IMR-90 (cell line): ENCODE results near the gene MGAT5. TPM values are rescaled to one million over a fixed set of nuclear protein-coding genes. Genes with fewer than 3 reads are reported as not detected.

Experiments
- ATAC-seq: fragments of 200-7000 bp; cut with Tn5 transposase; 2 replicates; pipeline ENCODE4 v1.9.1; 2020; ENCODE audit warnings: low read depth, mild to moderate bottlenecking, moderate library complexity
- BruUV-seq: library from RNA; stranded (reverse); fragments of 400-500 nt; replicated peaks from 2 replicates; lab custom pipeline; 2021; lab: Mats Ljungman, UMichigan
- CTCF ChIA-PET: fragments of 300-600 bp; formaldehyde crosslinking; extraction: SDS; loops from one replicate; lab custom pipeline; 2021; ENCODE audit warnings: antibody characterized with exemption; lab: Yijun Ruan, JAX
- POLR2A ChIA-PET: fragments of 300-600 bp; sonication (Branson Sonifier 250); formaldehyde crosslinking; loops from one replicate; lab custom pipeline; 2022; ENCODE audit warnings: antibody characterized with exemption; ENCODE audit not compliant: unreplicated experiment; lab: Charles Lee
- DNase-seq: peaks from one replicate; pipeline ENCODE4 v3.0.0; 2013
- H2AFZ ChIP-seq: replicated peaks from 2 replicates; pipeline ENCODE3; 2013; ENCODE audit warnings: low read length, mild to moderate bottlenecking; ENCODE audit not compliant: poor library complexity
- H2AK5ac ChIP-seq: 2 replicates; pipeline ENCODE4 v1.6.1; 2013; ENCODE audit warnings: low read depth, low read length, inconsistent platforms
- H2AK9ac ChIP-seq: replicated peaks from 2 replicates; pipeline ENCODE3; 2013; ENCODE audit warnings: mild to moderate bottlenecking, low read depth, low read length, moderate library complexity; ENCODE audit not compliant: poor library complexity
- H2BK120ac ChIP-seq: 2 replicates; pipeline ENCODE4 v1.6.1; 2013; ENCODE audit warnings: low read depth, low read length, inconsistent platforms
- H2BK15ac ChIP-seq: 3 replicates; pipeline ENCODE4 v1.6.1; 2013; ENCODE audit warnings: low read depth, low read length, inconsistent platforms
- H2BK20ac ChIP-seq: 2 replicates; pipeline ENCODE4 v1.6.1; 2013; ENCODE audit warnings: low read depth, mild to moderate bottlenecking, inconsistent platforms, low read length, moderate library complexity
- H2BK5ac ChIP-seq: 2 replicates; pipeline ENCODE4 v1.6.1; 2013; ENCODE audit warnings: mild to moderate bottlenecking, low read depth, low read length, inconsistent platforms; ENCODE audit not compliant: poor library complexity, severe bottlenecking
- H3K14ac ChIP-seq: replicated peaks from 2 replicates; pipeline ENCODE4 v1.6.1; 2013; ENCODE audit warnings: low read depth, low read length, inconsistent platforms
- H3K18ac ChIP-seq: 2 replicates; pipeline ENCODE4 v1.6.1; 2013; ENCODE audit warnings: low read depth, low read length, control low read depth
- H3K23ac ChIP-seq: 2 replicates; pipeline ENCODE4 v1.6.1; 2013; ENCODE audit warnings: low read depth, low read length, inconsistent platforms
- H3K27ac ChIP-seq: 2 replicates; pipeline ENCODE4 v1.5.1; 2013; ENCODE audit warnings: mild to moderate bottlenecking, control low read depth, low read length; ENCODE audit not compliant: insufficient read depth
- H3K27me3 ChIP-seq: 2 replicates; pipeline ENCODE4 v1.6.1; 2013; ENCODE audit warnings: low read length; ENCODE audit not compliant: control insufficient read depth, insufficient read depth
- H3K36me3 ChIP-seq: 2 replicates; pipeline ENCODE4 v1.6.1; 2013; ENCODE audit warnings: low read length, mixed read lengths; ENCODE audit not compliant: control insufficient read depth, insufficient read depth
- H3K4ac ChIP-seq: 2 replicates; pipeline ENCODE4 v1.6.1; 2013; ENCODE audit warnings: low read depth, low read length, inconsistent platforms
- H3K4me1 ChIP-seq: 2 replicates; pipeline ENCODE4 v1.6.1; 2013; ENCODE audit warnings: low read length, mixed read lengths; ENCODE audit not compliant: control insufficient read depth, insufficient read depth
- H3K4me2 ChIP-seq: 2 replicates; pipeline ENCODE4 v1.6.1; 2013; ENCODE audit warnings: low read depth, mild to moderate bottlenecking, control low read depth, low read length, moderate library complexity
- H3K4me3 ChIP-seq: 2 replicates; pipeline ENCODE4 v1.5.1; 2013; ENCODE audit warnings: low read depth, mild to moderate bottlenecking, control low read depth, low read length, moderate library complexity; ENCODE audit not compliant: insufficient read depth
- H3K56ac ChIP-seq: 2 replicates; pipeline ENCODE4 v1.6.1; 2013; ENCODE audit warnings: low read length, inconsistent platforms; ENCODE audit not compliant: insufficient read depth; ENCODE audit errors: extremely low read depth
- H3K79me1 ChIP-seq, 2 experiments: 2 replicates each; pipeline ENCODE4 v1.6.1; 2013; ENCODE audit warnings: low read length in 2 of 2, inconsistent platforms in 1 of 2, low read depth in 1 of 2
- H3K9ac ChIP-seq: 2 replicates; pipeline ENCODE4 v1.6.1; 2013; ENCODE audit warnings: low read depth, low read length, control low read depth
- H3K9me1 ChIP-seq: 2 replicates; pipeline ENCODE4 v1.6.1; 2013; ENCODE audit warnings: low read length, inconsistent platforms; ENCODE audit not compliant: insufficient read depth
- H3K9me3 ChIP-seq: 2 replicates; pipeline ENCODE4 v1.6.1; 2013; ENCODE audit warnings: low read length; ENCODE audit not compliant: control insufficient read depth, insufficient read depth
- H4K20me1 ChIP-seq: 2 replicates; pipeline ENCODE4 v1.6.1; 2013; ENCODE audit warnings: low read length, inconsistent platforms; ENCODE audit not compliant: insufficient read depth
- H4K5ac ChIP-seq: 2 replicates; pipeline ENCODE4 v1.6.1; 2013; ENCODE audit warnings: mild to moderate bottlenecking, low read depth, low read length, control low read depth
- H4K8ac ChIP-seq, 2 experiments: 2 replicates each; pipeline ENCODE4 v1.6.1; 2013; ENCODE audit warnings: low read depth in 2 of 2, low read length in 2 of 2, control low read depth in 1 of 2, inconsistent platforms in 1 of 2
- H4K91ac ChIP-seq: 2 replicates; pipeline ENCODE4 v1.6.1; 2013; ENCODE audit warnings: low read depth, low read length, inconsistent platforms; ENCODE audit not compliant: insufficient read depth
- CHD1 ChIP-seq: IDR thresholded peaks from 2 replicates; pipeline ENCODE4 v1.6.1; 2012; ENCODE audit warnings: low read depth, low read length, improper control_type of control experiment
- CTCF ChIP-seq: conservative IDR thresholded peaks from 2 replicates; pipeline ENCODE4 v1.5.1; 2012; ENCODE audit warnings: mild to moderate bottlenecking, low read depth, low read length, improper control_type of control experiment
- RFX5 ChIP-seq: IDR thresholded peaks from 2 replicates; pipeline ENCODE4 v1.8.0; 2012; ENCODE audit warnings: low read depth, mild to moderate bottlenecking, low read length, moderate library complexity
- WGBS, 2 experiments: methylation state at CpG; one replicate each; pipeline versions ENCODE4 v1.1.5 to v1.1.7; 2013; ENCODE audit warnings: missing lambda C conversion rate in 2 of 2; ENCODE audit not compliant: insufficient read length in 1 of 2; ENCODE audit errors: extremely low coverage in 2 of 2; 5-methylcytosine and 5-hydroxymethylcytosine counted together
- dilution Hi-C: fragments of 300-500 bp; cut with HindIII; formaldehyde crosslinking; loops from one replicate; pipeline ENCODE4 v1.14.3; 2018; ENCODE audit warnings: low sequenced_read_pairs; ENCODE audit not compliant: unreplicated experiment
- in situ Hi-C: fragments of 300-500 bp; cut with MboI; formaldehyde crosslinking; loops from 3 replicates; pipeline ENCODE4 v1.14.3; 2019; ENCODE audit warnings: low sequenced_read_pairs, inconsistent platforms, mixed read lengths
- intact Hi-C: fragments of 100-400 bp; cut with micrococcal nuclease; formaldehyde crosslinking; loops from 2 replicates; pipeline ENCODE4 v1.10.0; 2022
- polyA plus RNA-seq, 3 experiments: library from polyadenylated mRNA; depleted of rRNA; stranded (reverse); fragments of >200 nt; gene quantifications; 2 replicates each; pipeline ENCODE4 v1.2.3, GENCODE V29; 2012; ENCODE audit warnings: low replicate concordance in 1 of 3
- total RNA-seq: library from RNA; depleted of rRNA; stranded (reverse); fragments of >200 nt; gene quantifications from 2 replicates; pipeline ENCODE4 v1.2.3, GENCODE V29; 2012

The MGAT5 gene
- total and polyA plus RNA-seq, 2 of the 4 experiments (the other 2 are of a cell fraction) = 22.9 to 59.9 TPM

- H2BK5ac ChIP-seq = no peak overlapping the region
- H3K56ac ChIP-seq = no peak overlapping the region
- ChIA-PET CTCF (no interaction called here), POLR2A (no interaction called here)
- peak overlapping the region; percentile 2; the same call in 1 of the 2 replicates for H3K9ac ChIP-seq
- H2AK5ac ChIP-seq = no peak overlapping the region
- H3K4ac ChIP-seq = no peak overlapping the region
- H3K14ac ChIP-seq = peak overlapping the region; percentile 26; the same call in 1 of the 2 replicates
- intact Hi-C loops = no loop called here
- TF ChIP-seq RFX5 = no peak
- no peak for TF ChIP-seq CHD1
- no peak for TF ChIP-seq CTCF
- no peak overlapping the region; the same call in 1 of the 2 replicates for H2BK20ac ChIP-seq
- H2AFZ ChIP-seq = no peak overlapping the region
- H2AK9ac ChIP-seq = no peak overlapping the region
- no peaks in the 10 kb centered on the region for H3K27me3 ChIP-seq
- H4K8ac ChIP-seq = 0 out of 4 replicates have a peak overlapping the region, but pooled peaks of 1 of the 2 experiments have one; percentile 3
- H2BK120ac ChIP-seq = no peak overlapping the region
- H2BK15ac ChIP-seq = no peak overlapping the region
- no peak overlapping the region for H3K27ac ChIP-seq
- peak overlapping the region; percentile 38; the same call in 1 of the 2 replicates for H3K18ac ChIP-seq
- no TSS peak for BruUV-seq
- no peak overlapping the region for H4K5ac ChIP-seq
- no CpG with 5 or more reads among the region's 2 CpGs for WGBS, 2 experiments
- H3K79me1 ChIP-seq = peaks cover 31 to 32% of the 10 kb centered on the region in 2 experiments
- ATAC-seq (no peak; the same call in 1 of the 2 replicates), DNase-seq (no peak)
- no peak overlapping the region for H3K4me3 ChIP-seq
- H3K9me1 ChIP-seq = peaks cover 6% of the 10 kb centered on the region
- H3K4me1 ChIP-seq = peaks cover 11% of the 10 kb centered on the region
- H3K4me2 ChIP-seq = peak overlapping the region; percentile 64
- H4K20me1 ChIP-seq = peaks cover 7% of the 10 kb centered on the region; the same call in 1 of the 2 replicates
- 0 out of 2 replicates have a peak overlapping the region, but pooled peaks have one; percentile 84 for H3K23ac ChIP-seq
- H3K36me3 ChIP-seq = peaks cover 3% of the 10 kb centered on the region; the same call in 1 of the 2 replicates
- H4K91ac ChIP-seq = no peak overlapping the region
- no peaks in the 10 kb centered on the region for H3K9me3 ChIP-seq
- dilution Hi-C loops = no loop called here
- in situ Hi-C loops = no loop called here
Observed at GRCh38 chr2:134301928-134302260, 48.0 kb downstream of the MGAT5 start.
